ENCODE results near the gene TAS2R60. TPM values are rescaled to one million over a fixed set of nuclear protein-coding genes. Genes with fewer than 3 reads are reported as not detected.

Gene TAS2R60
- total RNA-seq, 1 experiment from 2014 or later, result not detected

DNA sequence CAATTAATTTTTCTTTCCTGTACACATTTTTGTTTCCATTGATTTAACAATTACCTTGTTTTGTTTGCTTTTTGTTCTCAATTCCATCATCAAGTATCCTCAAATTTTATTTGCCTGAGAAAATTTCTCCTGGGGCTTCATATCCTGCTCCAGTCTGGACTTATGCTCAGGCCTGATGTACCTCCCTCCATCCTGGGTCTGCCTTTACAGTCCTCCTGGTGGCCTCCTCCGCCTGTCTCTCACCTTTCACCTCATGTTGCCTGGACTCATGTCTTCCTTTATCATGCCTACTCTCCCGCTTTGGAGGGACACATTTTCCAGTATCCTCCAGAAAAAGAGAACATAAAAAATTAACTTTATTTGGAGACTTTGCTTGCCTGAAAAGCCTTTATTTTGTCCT is 12.1 kb upstream of the TAS2R60 start:
- no peak overlapping the region for H2BK120ac ChIP-seq (ENCODE audit: low read depth, low read length, poor library complexity, severe bottlenecking)
- H3K9ac ChIP-seq (ENCODE audit: extremely low read depth, insufficient read length, low read length), result no peak overlapping the region
- H4K20me1 ChIP-seq (ENCODE audit: control insufficient read depth, insufficient read depth, insufficient read length), result no peaks in the 10 kb centered on the region
- no peaks in the 10 kb centered on the region for H3K9me3 ChIP-seq (ENCODE audit: control insufficient read depth, low read depth, low read length)
- no peak overlapping the region for H3K4ac ChIP-seq (ENCODE audit: low read depth, low read length)
- H3K4me2 ChIP-seq (ENCODE audit: insufficient read depth, insufficient read length, low read length), result no peak overlapping the region
- no peak overlapping the region for H4K8ac ChIP-seq (replicated peaks; ENCODE audit: insufficient read length, low read depth, low read length)
- Mint-ChIP-seq H3K27me3 (ENCODE audit: low read depth) (no peaks in the 10 kb centered on the region; the same call in 1 of the 2 replicates), H3K9me3 (peaks cover 0 to 3% of the 10 kb centered on the region in 2 experiments; a peak in 1 of 5 replicates), H3K4me1 (peaks cover 4 to 5% of the 10 kb centered on the region in 2 experiments), H3K4me3 (no peak overlapping the region), H3K36me3 (ENCODE audit: insufficient read depth in 1 of 3, low read depth in 3 of 3) (no peaks in the 10 kb centered on the region), H3K27ac (no peak overlapping the region)
- H3K27ac ChIP-seq (ENCODE audit: insufficient read length, low read depth, low read length), result no peak overlapping the region
- no peak overlapping the region for H2BK15ac ChIP-seq (ENCODE audit: low read depth, low read length)
- H2AK5ac ChIP-seq (ENCODE audit: insufficient read length, low read length), result no peak overlapping the region
- TF ChIP-seq, protein P1, sequence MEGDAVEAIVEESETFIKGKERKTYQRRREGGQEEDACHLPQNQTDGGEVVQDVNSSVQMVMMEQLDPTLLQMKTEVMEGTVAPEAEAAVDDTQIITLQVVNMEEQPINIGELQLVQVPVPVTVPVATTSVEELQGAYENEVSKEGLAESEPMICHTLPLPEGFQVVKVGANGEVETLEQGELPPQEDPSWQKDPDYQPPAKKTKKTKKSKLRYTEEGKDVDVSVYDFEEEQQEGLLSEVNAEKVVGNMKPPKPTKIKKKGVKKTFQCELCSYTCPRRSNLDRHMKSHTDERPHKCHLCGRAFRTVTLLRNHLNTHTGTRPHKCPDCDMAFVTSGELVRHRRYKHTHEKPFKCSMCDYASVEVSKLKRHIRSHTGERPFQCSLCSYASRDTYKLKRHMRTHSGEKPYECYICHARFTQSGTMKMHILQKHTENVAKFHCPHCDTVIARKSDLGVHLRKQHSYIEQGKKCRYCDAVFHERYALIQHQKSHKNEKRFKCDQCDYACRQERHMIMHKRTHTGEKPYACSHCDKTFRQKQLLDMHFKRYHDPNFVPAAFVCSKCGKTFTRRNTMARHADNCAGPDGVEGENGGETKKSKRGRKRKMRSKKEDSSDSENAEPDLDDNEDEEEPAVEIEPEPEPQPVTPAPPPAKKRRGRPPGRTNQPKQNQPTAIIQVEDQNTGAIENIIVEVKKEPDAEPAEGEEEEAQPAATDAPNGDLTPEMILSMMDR (conservative IDR thresholded peaks at IDR 0.05), result no peak
- H3K18ac ChIP-seq (ENCODE audit: insufficient read length, low read depth, low read length), result no peak overlapping the region
- H3K4me1 ChIP-seq (ENCODE audit: insufficient read depth, low read length), result no peaks in the 10 kb centered on the region; the same call in 1 of the 2 replicates
- H3K27me3 ChIP-seq (ENCODE audit: insufficient read depth, low read length), result no peaks in the 10 kb centered on the region
- DNase-seq, result no peak
- H3K23ac ChIP-seq (ENCODE audit: insufficient read length, low read depth, low read length), result no peak overlapping the region
- whole genome bisulfite sequencing (ENCODE audit: extremely low coverage, insufficient read length, low lambda C conversion rate), result no CpG with 5 or more reads among the region's 2 CpGs
- no peak overlapping the region for H3K56ac ChIP-seq (ENCODE audit: insufficient read length, low read depth, low read length)
- H3K23me2 ChIP-seq (ENCODE audit: insufficient read length, low read depth, low read length, poor library complexity, severe bottlenecking), result no peaks in the 10 kb centered on the region
- no peak overlapping the region for H2BK12ac ChIP-seq (ENCODE audit: insufficient read length, low read depth, low read length)
- no peak overlapping the region for H2AFZ ChIP-seq (ENCODE audit: low read length)
- H3K14ac ChIP-seq (ENCODE audit: insufficient read depth, low read length), result no peak overlapping the region
- no peak overlapping the region for H2BK5ac ChIP-seq (ENCODE audit: insufficient read length, low read length)
- H3T11ph ChIP-seq (ENCODE audit: low read length), result no peak overlapping the region
- no peaks in the 10 kb centered on the region for H3K79me1 ChIP-seq (ENCODE audit: insufficient read depth, low read depth, low read length, poor library complexity, severe bottlenecking)
- no peaks in the 10 kb centered on the region for H3K79me2 ChIP-seq (ENCODE audit: insufficient read depth, low read length)
- no peak overlapping the region for H2BK20ac ChIP-seq (ENCODE audit: low read depth, low read length, poor library complexity, severe bottlenecking)
- H4K5ac ChIP-seq (ENCODE audit: insufficient read length, low read depth, low read length), result no peak overlapping the region
- no peak overlapping the region for H4K91ac ChIP-seq (ENCODE audit: insufficient read length, low read depth, low read length)
